Neutrophil (primary cell): Measurements from ENCODE around the gene ZNF324B.

Source experiments
- H3K27ac ChIP-seq: fragments of 200-600 bp; sonication (generic); 2 replicates; pipeline ENCODE4 v1.5.1; 2016; ENCODE audit warnings: mild to moderate bottlenecking, moderate library complexity
- H3K27me3 ChIP-seq: fragments of 200-600 bp; sonication (generic); 2 replicates; pipeline ENCODE4 v1.6.0; 2016; ENCODE audit warnings: mild to moderate bottlenecking
- H3K36me3 ChIP-seq: fragments of 200-600 bp; sonication (generic); 2 replicates; pipeline ENCODE4 v1.5.1; 2017
- H3K4me1 ChIP-seq, 2 experiments: fragments of 200-600 bp in 1 of 2; sonication (generic) in 1 of 2; 1 replicate in 1 of 2; 2 replicates in 1 of 2; pipeline versions ENCODE4 v1.5.1 to v1.6.1; 2013 to 2016; ENCODE audit warnings: low read depth in 1 of 2, low read length in 1 of 2, mild to moderate bottlenecking in 1 of 2, moderate library complexity in 1 of 2; ENCODE audit not compliant: control insufficient read depth in 1 of 2, insufficient read depth in 1 of 2
- H3K4me3 ChIP-seq, 2 experiments: fragments of 200-600 bp in 1 of 2; sonication (generic) in 1 of 2; 1 replicate in 1 of 2; 2 replicates in 1 of 2; pipeline ENCODE4 v1.5.1; 2013 to 2016; ENCODE audit warnings: low read depth in 1 of 2, low read length in 1 of 2, mild to moderate bottlenecking in 1 of 2, moderate library complexity in 1 of 2
- H3K9me3 ChIP-seq: fragments of 200-600 bp; sonication (generic); 2 replicates; pipeline ENCODE4 v1.5.1; 2016
- TF ChIP-seq, protein P1 (sequence below): fragments of 200-600 bp; sonication (generic); IDR thresholded peaks from 2 replicates; pipeline ENCODE4 v1.5.1; 2016; ENCODE audit warnings: antibody characterized with exemption

Gene ZNF324B

DNA sequence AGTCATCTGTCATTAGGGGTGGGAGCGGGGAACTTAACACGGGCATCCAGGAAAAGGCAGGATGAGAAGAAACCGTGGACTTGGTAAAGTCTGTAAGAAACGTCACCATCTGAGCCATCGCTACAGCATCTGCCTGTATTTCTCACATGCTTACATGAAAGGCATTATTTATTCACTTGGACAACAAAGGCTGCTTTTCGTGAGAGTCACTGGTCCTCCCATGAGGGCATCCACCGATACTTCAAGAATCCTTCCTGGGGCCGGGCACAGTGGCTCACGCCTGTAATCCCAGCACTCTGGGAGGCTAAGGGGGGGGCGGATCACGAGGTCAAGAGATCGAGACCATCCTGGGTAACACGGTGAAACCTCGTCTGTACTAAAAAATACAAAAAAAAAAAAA lies 40.8 kb downstream of the ZNF324B start:
- no peaks in the 10 kb centered on the region for H3K27me3 ChIP-seq
- no peak overlapping the region for H3K27ac ChIP-seq
- no peak overlapping the region for H3K4me3 ChIP-seq
- TF ChIP-seq, protein P1, sequence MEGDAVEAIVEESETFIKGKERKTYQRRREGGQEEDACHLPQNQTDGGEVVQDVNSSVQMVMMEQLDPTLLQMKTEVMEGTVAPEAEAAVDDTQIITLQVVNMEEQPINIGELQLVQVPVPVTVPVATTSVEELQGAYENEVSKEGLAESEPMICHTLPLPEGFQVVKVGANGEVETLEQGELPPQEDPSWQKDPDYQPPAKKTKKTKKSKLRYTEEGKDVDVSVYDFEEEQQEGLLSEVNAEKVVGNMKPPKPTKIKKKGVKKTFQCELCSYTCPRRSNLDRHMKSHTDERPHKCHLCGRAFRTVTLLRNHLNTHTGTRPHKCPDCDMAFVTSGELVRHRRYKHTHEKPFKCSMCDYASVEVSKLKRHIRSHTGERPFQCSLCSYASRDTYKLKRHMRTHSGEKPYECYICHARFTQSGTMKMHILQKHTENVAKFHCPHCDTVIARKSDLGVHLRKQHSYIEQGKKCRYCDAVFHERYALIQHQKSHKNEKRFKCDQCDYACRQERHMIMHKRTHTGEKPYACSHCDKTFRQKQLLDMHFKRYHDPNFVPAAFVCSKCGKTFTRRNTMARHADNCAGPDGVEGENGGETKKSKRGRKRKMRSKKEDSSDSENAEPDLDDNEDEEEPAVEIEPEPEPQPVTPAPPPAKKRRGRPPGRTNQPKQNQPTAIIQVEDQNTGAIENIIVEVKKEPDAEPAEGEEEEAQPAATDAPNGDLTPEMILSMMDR: no peak
- no peaks in the 10 kb centered on the region for H3K9me3 ChIP-seq
- no peaks in the 10 kb centered on the region for H3K4me1 ChIP-seq
- no peaks in the 10 kb centered on the region for H3K36me3 ChIP-seq

DNA sequence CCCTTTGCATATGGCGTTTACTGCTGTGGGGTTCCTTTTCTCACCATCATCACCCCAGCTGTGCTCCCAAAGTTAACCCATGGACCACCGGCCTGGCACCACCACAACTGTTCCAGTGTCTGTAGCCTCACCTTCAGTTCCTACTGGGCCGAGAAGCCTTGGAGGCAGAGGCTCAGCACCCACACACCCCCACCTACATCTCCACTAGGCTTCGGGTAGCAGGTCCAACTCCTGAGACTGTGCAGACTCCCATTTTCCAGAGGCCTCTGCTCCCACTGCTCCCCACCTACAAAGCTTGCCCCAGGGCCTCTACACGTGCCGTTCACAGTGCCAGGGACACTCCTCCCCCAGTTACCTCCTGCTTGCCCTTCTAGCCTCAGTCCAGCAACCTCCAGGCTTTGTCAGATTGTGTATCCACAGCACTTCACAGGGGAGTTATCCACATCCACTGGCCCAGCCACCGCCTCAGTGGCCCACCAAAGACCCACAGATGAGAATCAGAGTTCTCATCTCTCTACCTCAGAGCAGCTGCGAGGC lies 46.3 kb downstream of the ZNF324B start:
- H3K4me1 ChIP-seq: peaks cover 11% of the 10 kb centered on the region in 2 experiments
- H3K4me3 ChIP-seq: no peak overlapping the region
- H3K27me3 ChIP-seq: no peaks in the 10 kb centered on the region
- H3K36me3 ChIP-seq: no peaks in the 10 kb centered on the region
- no peaks in the 10 kb centered on the region for H3K9me3 ChIP-seq
- TF ChIP-seq, protein P1: no peak
- H3K27ac ChIP-seq: no peak overlapping the region

DNA sequence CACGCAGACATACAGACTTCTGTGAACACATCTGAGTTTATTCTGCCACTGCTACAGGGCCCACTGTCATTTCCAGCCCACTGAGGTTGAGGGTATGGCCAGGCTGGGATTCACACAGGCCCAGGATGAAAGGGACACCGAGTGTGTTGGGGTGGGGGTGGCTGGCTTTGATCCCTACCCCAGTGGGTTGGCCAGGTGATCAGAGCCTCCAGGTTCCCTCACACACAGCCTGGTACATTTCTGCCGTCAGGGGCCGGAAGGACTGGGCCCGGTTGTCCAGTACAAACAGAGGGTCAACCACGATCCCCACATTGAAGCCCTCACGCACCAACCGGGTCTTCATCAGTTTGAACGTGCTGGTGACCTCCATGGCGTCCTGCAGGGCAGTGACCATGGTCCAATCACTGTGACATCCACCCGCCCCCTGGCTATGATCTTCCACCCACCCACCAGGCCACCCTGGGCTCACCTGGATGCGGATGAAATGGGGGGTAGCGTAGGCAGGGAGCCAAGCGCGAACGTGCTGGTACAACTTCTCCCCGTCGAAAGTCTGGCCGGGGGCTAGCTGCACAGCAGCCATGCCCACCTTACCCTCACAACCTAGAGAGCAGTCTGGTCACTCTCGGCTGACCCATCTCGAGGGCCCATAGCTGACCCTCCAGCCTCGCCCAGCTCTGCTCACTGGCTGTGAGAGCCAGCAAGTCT lies 47.0 kb downstream of the ZNF324B start:
- Histone ChIP-seq H3K36me3 (no peaks in the 10 kb centered on the region), H3K4me3 (peak overlapping the region; percentile 69 to 71), H3K27ac (peak overlapping the region; percentile 79), H3K27me3 (no peaks in the 10 kb centered on the region), H3K9me3 (no peaks in the 10 kb centered on the region), H3K4me1 (peaks cover 11% of the 10 kb centered on the region in 2 experiments)
- TF ChIP-seq, protein P1: no peak

DNA sequence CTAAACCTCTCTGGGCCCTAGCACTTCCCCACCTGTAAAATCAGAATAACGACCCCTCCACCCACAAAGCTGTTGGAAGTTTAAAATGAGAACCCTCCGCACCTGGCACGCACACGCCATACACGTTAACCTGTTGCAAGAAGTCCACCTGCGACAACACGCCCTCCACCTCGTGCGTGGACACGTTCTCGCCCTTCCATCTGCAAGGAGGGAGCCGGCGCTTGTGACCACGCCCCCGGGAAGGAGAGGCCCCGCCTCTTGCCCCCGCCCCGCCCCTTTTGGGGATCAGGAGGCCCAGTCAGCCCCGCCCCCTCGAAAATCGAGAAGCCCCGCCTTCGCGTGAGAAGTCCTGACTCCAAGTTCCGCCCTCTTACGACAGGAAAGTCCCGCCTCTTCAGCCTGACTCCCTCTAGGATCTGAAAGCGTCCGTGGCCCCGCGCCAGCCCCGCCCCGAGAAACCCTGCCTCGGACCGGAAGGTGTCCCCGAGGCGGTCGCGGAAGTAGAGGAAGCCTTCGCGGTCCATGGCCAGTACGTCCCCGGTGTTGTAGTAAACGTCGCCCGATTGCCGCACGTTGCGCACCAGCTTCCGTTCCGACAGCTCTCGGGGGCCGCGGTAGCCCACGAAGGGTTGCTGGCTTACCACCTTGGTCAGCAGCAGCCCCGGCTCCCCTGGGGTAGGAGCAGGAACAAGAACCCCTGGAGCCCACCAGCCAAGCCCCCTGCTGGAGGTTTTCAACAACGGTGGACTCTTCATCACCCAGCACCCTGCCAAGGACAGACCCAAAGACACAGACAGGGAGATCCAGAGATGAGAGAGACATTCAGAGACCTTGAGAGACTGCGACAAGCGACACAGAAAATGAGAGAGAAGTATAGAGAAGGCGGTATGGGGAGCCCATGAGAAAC lies 47.9 kb downstream of the ZNF324B start:
- TF ChIP-seq, protein P1: peak; percentile 16
- Histone ChIP-seq H3K27ac (peak overlapping the region; percentile 79), H3K27me3 (no peaks in the 10 kb centered on the region), H3K9me3 (no peaks in the 10 kb centered on the region), H3K36me3 (no peaks in the 10 kb centered on the region), H3K4me1 (peaks cover 11% of the 10 kb centered on the region in 2 experiments), H3K4me3 (peak overlapping the region; percentile 69 to 71)

DNA sequence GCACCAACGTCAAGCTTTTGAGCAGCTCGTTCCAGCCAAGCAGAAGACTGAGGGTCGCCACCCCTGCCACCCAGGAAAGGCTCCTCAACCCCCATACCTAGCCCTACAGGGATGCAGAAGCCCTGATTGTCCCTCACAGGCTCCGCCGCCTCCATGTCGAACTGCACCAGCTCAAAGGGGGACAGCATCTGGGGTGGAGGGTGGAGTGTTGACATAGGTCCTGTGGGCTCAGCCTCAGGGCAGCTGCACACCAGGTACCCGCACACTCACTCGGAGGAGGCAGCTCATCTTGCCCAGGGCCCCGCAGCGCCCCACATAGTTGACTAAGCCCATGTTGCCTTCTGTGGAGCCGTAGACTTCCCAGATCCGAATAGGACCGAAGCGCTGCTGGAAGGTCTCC lies 48.8 kb downstream of the ZNF324B start:
- TF ChIP-seq, protein P1: no peak
- Histone ChIP-seq H3K9me3 (no peaks in the 10 kb centered on the region), H3K27ac (no peak overlapping the region), H3K4me3 (no peak overlapping the region), H3K27me3 (no peaks in the 10 kb centered on the region), H3K4me1 (peaks cover 11% of the 10 kb centered on the region in 2 experiments), H3K36me3 (no peaks in the 10 kb centered on the region)
